ENCODE data around the gene ZNF692.
"Not testable (repeated sequence)": the region's sequence is repeated elsewhere in the genome, so short reads cannot be mapped to it uniquely, and the experiment has no call there.

Gene ZNF692

GRCh38 chr1:248858891-248859889 lies at the start of gene ZNF692:
Gene ZNF692 (minus strand): TSS chr1:248859085. CDS start chr1:248858309, 776 bp downstream.
- DNase-seq: peak; percentile 87

GRCh38 chr1:248906753-248907661 lies 48.1 kb upstream of the ZNF692 start:
- DNase-seq: peak; percentile 45

GRCh38 chr1:248906009-248906752 lies 47.3 kb upstream of the ZNF692 start, which contains the start of gene PGBD2:
Gene PGBD2 (plus strand): TSS chr1:248906235. CDS start chr1:248913863, 7,628 bp downstream.
- peak; percentile 80 for DNase-seq

GRCh38 chr1:248905662-248906008 lies 46.8 kb upstream of the ZNF692 start:
- DNase-seq: no peak

GRCh38 chr1:248904437-248905216 lies 45.7 kb upstream of the ZNF692 start:
- no peak for DNase-seq

GRCh38 chr1:248901578-248901977 lies 42.7 kb upstream of the ZNF692 start:
- no peak for DNase-seq

- DNase-seq: no peak
Observed at GRCh38 chr1:248900637-248901036, 41.8 kb upstream of the ZNF692 start.

GRCh38 chr1:248897412-248898337 lies 38.8 kb upstream of the ZNF692 start:
- no peak for DNase-seq

- DNase-seq: no peak
Observed at GRCh38 chr1:248894837-248895236, 36.0 kb upstream of the ZNF692 start.

- DNase-seq: no peak
Observed at GRCh38 chr1:248892590-248892989, 33.7 kb upstream of the ZNF692 start.

- no peak for DNase-seq
Observed at GRCh38 chr1:248891758-248892157, 32.9 kb upstream of the ZNF692 start.

- DNase-seq: no peak
Observed at GRCh38 chr1:248890549-248891498, 31.9 kb upstream of the ZNF692 start.

GRCh38 chr1:248889914-248890243 lies 31.0 kb upstream of the ZNF692 start:
- DNase-seq: not testable (repeated sequence)

GRCh38 chr1:248886237-248886895 lies 27.5 kb upstream of the ZNF692 start:
- DNase-seq: no peak

- no peak for DNase-seq
Observed at GRCh38 chr1:248885646-248886045, 26.8 kb upstream of the ZNF692 start.

- no peak for DNase-seq
Observed at GRCh38 chr1:248884632-248885295, 25.9 kb upstream of the ZNF692 start.

- DNase-seq: not testable (repeated sequence)
Observed at GRCh38 chr1:248882427-248882826, 23.5 kb upstream of the ZNF692 start.

GRCh38 chr1:248881261-248881660 lies 22.4 kb upstream of the ZNF692 start:
- DNase-seq: no peak
